OCI-LY1 (cell line): ENCODE results near the gene DMRT3.

Experiments
- CTCF ChIP-seq: fragments of 200-600 bp; sonication (generic), shearing (Covaris generic); IDR thresholded peaks from 2 replicates; pipeline ENCODE4 v1.5.1; 2017; ENCODE audit warnings: mild to moderate bottlenecking, antibody characterized with exemption, low read length, moderate library complexity, mixed read lengths
- EZH2 ChIP-seq: fragments of 200-600 bp; sonication (generic), shearing (Covaris generic); IDR thresholded peaks from 2 replicates; pipeline ENCODE4 v1.8.0; 2017; ENCODE audit warnings: borderline replicate concordance, mixed run types, mild to moderate bottlenecking, antibody characterized with exemption, low read length, moderate library complexity, mixed read lengths

GRCh38 chr9:994005-994404 is 17.6 kb downstream of the DMRT3 start:
- TF ChIP-seq CTCF, result no peak
- no peak for TF ChIP-seq EZH2
